Brain microvascular endothelial cell (primary cell): Measurements from ENCODE around the gene OR2H1.

Source experiments
- DNase-seq: peaks from one replicate; pipeline ENCODE4 v3.0.0-alpha.2; 2020
- H3K27ac ChIP-seq: fragments of 250-450 bp; sonication (Bioruptor Pico); 2 replicates; pipeline ENCODE4 v1.5.1; 2020; ENCODE audit warnings: mild to moderate bottlenecking, moderate library complexity
- H3K27me3 ChIP-seq: fragments of 250-450 bp; sonication (Bioruptor Pico); replicated peaks from 2 replicates; pipeline ENCODE4 v1.5.1; 2020; ENCODE audit warnings: mild to moderate bottlenecking
- H3K36me3 ChIP-seq: fragments of 250-450 bp; sonication (Bioruptor Pico); replicated peaks from 2 replicates; pipeline ENCODE4 v1.5.1; 2020; ENCODE audit warnings: mild to moderate bottlenecking
- H3K4me3 ChIP-seq: 2 replicates; pipeline ENCODE4 v1.5.1; 2011; ENCODE audit warnings: low read depth, mild to moderate bottlenecking, control low read depth, low read length, moderate library complexity
- in situ Hi-C: cut with HindIII; loops from 2 replicates; pipeline ENCODE4 v1.10.0; 2017; ENCODE audit warnings: low sequenced_read_pairs, low pct_ligation_motif_present
- TF ChIP-seq, protein P1 (sequence below): IDR thresholded peaks from 2 replicates; pipeline ENCODE4 v1.5.1; 2011; ENCODE audit warnings: low read depth, mild to moderate bottlenecking, moderate library complexity, low read length, control low read depth, inconsistent platforms; ENCODE audit errors: missing control alignments

The OR2H1 gene

DNA sequence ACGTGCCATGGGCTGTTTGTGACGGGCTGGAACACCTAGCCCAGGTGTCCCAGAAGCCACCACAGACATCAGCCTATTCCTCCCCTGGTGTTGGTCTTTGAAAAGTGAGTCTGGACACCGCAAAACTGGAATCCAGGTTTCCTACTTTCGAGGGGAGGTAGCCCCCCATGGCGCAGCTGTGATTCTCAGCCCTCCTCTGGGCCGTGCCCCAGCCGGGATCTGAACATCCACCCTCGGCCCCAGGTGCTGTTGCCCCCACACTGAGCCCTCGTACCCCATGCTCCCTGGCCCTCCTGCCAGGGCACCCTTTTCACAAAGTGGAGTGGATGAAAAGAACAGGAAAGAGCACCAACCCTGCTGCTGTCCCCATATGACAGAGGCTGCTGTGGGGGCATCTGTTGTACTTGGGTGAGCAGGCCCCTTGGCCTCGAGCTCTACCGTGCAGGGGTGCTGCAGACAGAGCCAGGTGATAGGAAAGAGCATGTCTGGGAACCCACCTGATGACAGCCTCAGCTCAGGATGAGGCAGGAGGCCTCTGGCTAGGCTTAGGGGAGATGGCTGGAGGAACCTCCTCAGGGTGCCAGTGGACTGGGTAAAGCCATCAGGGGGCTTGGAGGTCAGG lies 49.6 kb downstream of the OR2H1 start:
- H3K27ac ChIP-seq, result no peak overlapping the region
- no peaks in the 10 kb centered on the region for H3K36me3 ChIP-seq
- H3K4me3 ChIP-seq, result no peak overlapping the region
- H3K27me3 ChIP-seq, result no peaks in the 10 kb centered on the region
- in situ Hi-C loops, result no loop called here
- DNase-seq, result no peak
- TF ChIP-seq, protein P1, sequence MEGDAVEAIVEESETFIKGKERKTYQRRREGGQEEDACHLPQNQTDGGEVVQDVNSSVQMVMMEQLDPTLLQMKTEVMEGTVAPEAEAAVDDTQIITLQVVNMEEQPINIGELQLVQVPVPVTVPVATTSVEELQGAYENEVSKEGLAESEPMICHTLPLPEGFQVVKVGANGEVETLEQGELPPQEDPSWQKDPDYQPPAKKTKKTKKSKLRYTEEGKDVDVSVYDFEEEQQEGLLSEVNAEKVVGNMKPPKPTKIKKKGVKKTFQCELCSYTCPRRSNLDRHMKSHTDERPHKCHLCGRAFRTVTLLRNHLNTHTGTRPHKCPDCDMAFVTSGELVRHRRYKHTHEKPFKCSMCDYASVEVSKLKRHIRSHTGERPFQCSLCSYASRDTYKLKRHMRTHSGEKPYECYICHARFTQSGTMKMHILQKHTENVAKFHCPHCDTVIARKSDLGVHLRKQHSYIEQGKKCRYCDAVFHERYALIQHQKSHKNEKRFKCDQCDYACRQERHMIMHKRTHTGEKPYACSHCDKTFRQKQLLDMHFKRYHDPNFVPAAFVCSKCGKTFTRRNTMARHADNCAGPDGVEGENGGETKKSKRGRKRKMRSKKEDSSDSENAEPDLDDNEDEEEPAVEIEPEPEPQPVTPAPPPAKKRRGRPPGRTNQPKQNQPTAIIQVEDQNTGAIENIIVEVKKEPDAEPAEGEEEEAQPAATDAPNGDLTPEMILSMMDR, result no peak

DNA sequence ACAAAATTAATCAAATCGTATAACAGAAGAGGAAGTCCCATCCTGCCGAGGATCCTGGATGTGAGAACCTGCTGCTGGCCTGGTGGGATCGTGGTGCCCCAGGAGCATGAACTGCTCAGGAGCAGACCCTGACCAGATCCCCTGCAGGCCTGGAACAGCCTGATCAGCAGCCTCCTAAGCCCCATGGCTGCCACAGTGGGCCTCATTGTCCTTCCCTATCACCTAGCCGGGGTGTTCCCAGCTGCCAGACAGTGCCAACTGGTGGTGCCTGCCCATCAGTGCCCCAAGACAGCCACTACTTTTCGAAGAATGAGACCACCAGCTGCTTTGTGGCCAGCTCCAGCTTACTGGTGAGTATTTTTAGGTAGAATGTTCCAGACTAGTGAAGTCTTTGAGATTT lies 50.4 kb downstream of the OR2H1 start:
- no peak for DNase-seq
- no peaks in the 10 kb centered on the region for H3K27me3 ChIP-seq
- H3K4me3 ChIP-seq, result no peak overlapping the region
- in situ Hi-C loops, result no loop called here
- TF ChIP-seq, protein P1, result no peak
- no peak overlapping the region for H3K27ac ChIP-seq
- H3K36me3 ChIP-seq, result no peaks in the 10 kb centered on the region

DNA sequence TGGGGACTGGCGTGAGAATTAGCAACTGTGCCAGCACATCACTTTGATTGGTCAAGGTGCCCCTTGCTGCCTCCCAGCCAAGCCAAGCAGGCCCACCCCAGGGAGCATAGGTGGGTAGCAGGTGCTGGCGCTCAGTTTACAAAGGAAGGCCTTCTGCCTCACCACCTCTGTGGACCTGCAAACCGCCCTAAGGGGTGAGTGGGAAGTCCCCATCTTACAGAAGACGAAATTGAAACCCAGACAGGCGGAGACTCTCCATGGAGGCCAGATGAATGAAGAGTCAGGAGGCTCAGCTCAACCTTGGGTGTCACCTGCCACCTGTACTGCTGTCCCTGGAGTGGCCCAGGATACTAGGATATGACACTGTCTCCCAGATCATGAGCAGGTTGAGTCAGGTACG lies 52.3 kb downstream of the OR2H1 start:
- H3K27ac ChIP-seq, result no peak overlapping the region
- no peak for DNase-seq
- TF ChIP-seq, protein P1, result no peak
- in situ Hi-C loops, result no loop called here
- H3K36me3 ChIP-seq, result no peaks in the 10 kb centered on the region
- H3K4me3 ChIP-seq, result no peak overlapping the region
- no peaks in the 10 kb centered on the region for H3K27me3 ChIP-seq

DNA sequence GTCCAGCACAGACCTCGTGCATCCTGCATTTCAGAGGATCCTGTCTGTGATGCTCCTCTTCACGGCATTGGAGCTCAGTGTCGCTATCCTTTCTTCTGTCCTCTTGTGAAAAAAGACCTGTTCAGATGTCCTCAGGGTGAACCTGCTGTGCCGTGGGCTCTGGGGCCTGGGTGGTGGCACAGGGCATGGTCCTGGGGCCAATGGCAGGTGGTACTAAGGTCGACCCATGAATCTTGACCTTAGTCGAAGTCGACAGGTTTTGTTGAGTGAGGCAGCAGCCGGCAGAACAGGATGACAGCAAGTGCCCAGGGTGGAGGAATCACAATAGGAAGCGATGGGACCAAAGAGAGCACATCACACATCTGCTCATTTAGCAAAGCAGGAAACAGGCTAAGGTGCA lies 52.8 kb downstream of the OR2H1 start:
- no peak overlapping the region for H3K27ac ChIP-seq
- no peaks in the 10 kb centered on the region for H3K27me3 ChIP-seq
- TF ChIP-seq, protein P1, result no peak
- H3K4me3 ChIP-seq, result no peak overlapping the region
- in situ Hi-C loops, result no loop called here
- no peaks in the 10 kb centered on the region for H3K36me3 ChIP-seq
- no peak for DNase-seq

DNA sequence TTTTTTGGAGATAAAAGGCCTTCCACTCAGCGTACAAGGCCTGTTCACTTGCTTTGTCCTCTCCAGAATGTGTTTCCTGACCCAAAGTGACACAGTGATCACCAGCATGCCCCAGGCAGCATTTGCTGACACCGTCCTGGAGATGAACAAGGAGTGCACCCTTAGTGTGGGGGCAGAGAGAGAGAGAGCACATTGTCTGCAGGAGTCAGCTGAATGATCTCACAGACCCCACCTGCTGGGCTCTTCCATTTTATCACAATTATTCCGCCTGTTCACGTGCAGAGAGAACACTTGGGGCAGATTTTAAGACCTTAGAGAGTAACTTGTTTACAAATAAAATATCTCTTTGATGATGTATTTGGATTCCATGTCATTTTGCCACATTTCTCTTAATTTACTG lies 53.2 kb downstream of the OR2H1 start:
- no peak overlapping the region for H3K27ac ChIP-seq
- DNase-seq, result no peak
- H3K4me3 ChIP-seq, result no peak overlapping the region
- in situ Hi-C loops, result no loop called here
- H3K36me3 ChIP-seq, result no peaks in the 10 kb centered on the region
- TF ChIP-seq, protein P1, result peak; percentile 25
- no peaks in the 10 kb centered on the region for H3K27me3 ChIP-seq

DNA sequence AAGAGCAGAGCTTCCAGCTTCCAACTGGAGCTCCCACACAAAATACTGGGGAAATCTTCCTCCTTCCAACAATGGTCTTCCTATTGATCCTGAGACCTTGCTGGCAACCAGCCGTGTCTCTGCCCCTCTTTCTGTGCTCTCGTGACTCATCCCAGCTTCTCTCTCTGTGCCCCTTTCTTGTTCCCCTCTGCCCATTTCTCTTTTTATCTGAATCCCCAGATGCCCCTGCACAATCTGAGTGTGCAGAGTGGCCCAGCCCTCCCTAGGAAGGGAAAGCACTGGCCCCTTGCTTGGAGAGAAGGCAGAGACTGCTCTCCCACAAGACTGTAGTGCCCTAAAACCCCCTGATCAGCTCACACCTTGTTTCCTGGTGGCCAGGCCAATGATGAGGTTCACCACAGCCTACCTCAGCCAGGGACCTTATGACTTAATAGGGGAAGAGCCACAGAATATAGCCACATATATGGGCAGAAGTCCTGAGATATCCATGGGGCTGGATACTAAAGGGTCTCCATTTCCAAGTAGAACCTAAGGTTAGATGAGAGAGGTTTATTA lies 53.9 kb downstream of the OR2H1 start:
- no peak for DNase-seq
- in situ Hi-C loops, result no loop called here

More for the DNA sequence above, 53.9 kb downstream of the OR2H1 start:
- no peaks in the 10 kb centered on the region for H3K36me3 ChIP-seq
- no peak overlapping the region for H3K4me3 ChIP-seq
- H3K27ac ChIP-seq, result no peak overlapping the region
- TF ChIP-seq, protein P1, result no peak
- no peaks in the 10 kb centered on the region for H3K27me3 ChIP-seq
